MCF 10A (cell line): ENCODE results near the gene HS2ST1. TPM values are rescaled to one million over a fixed set of nuclear protein-coding genes. Genes with fewer than 3 reads are reported as not detected.

Experiments
- BruUV-seq: library from RNA; stranded (reverse); fragments of 400-500 nt; replicated peaks from 2 replicates; lab custom pipeline; 2021; lab: Mats Ljungman, UMichigan
- CTCF ChIA-PET: fragments of 300-600 bp; sonication (Branson Sonifier 250); formaldehyde crosslinking; extraction: SDS; loops from one replicate; lab custom pipeline; 2021; ENCODE audit warnings: antibody characterized with exemption, inconsistent platforms; lab: Yijun Ruan, JAX
- POLR2A ChIA-PET: fragments of 300-600, 350-650 bp; sonication (Branson Sonifier 250); formaldehyde crosslinking; extraction: SDS; loops from one replicate; lab custom pipeline; 2020; ENCODE audit warnings: antibody characterized with exemption, inconsistent platforms; lab: Yijun Ruan, JAX
- DNase-seq: peaks from one replicate; pipeline ENCODE4 v3.0.0-alpha.2; 2018; ENCODE audit not compliant: unreplicated experiment
- H3K27ac Mint-ChIP-seq: one replicate; pipeline ENCODE4 v1.8.0; 2022; ENCODE audit warnings: mild to moderate bottlenecking, low read depth, mixed read lengths; ENCODE audit not compliant: unreplicated experiment
- H3K27me3 Mint-ChIP-seq: one replicate; pipeline ENCODE4 v1.8.0; 2022; ENCODE audit warnings: mixed read lengths; ENCODE audit not compliant: insufficient read depth, unreplicated experiment
- H3K36me3 Mint-ChIP-seq: one replicate; pipeline ENCODE4 v1.8.0; 2022; ENCODE audit warnings: mild to moderate bottlenecking, moderate library complexity, mixed read lengths; ENCODE audit not compliant: insufficient read depth, unreplicated experiment
- H3K4me1 Mint-ChIP-seq: one replicate; pipeline ENCODE4 v1.8.0; 2022; ENCODE audit warnings: mixed read lengths; ENCODE audit not compliant: insufficient read depth, unreplicated experiment
- H3K4me3 Mint-ChIP-seq: one replicate; pipeline ENCODE4 v1.8.0; 2022; ENCODE audit warnings: mild to moderate bottlenecking, moderate library complexity, mixed read lengths; ENCODE audit not compliant: unreplicated experiment
- H3K9me3 Mint-ChIP-seq: one replicate; pipeline ENCODE4 v1.8.0; 2022; ENCODE audit warnings: mixed read lengths; ENCODE audit not compliant: unreplicated experiment
- intact Hi-C: fragments of 100-400 bp; cut with micrococcal nuclease; formaldehyde crosslinking; loops from 2 replicates; pipeline ENCODE4 v1.14.1; 2022
- total RNA-seq: library from RNA; stranded (reverse); gene quantifications from 2 replicates; pipeline ENCODE4 v1.2.3, GENCODE V29; 2022
- TF ChIP-seq, protein P1 (sequence below): fragments of 200-600 bp; IDR thresholded peaks from one replicate; pipeline ENCODE4 v1.8.0; 2022; ENCODE audit warnings: antibody characterized with exemption, mild to moderate bottlenecking; ENCODE audit not compliant: unreplicated experiment

The HS2ST1 gene
- total RNA-seq, 1 experiment from 2014 or later, result 20.4 TPM

DNA sequence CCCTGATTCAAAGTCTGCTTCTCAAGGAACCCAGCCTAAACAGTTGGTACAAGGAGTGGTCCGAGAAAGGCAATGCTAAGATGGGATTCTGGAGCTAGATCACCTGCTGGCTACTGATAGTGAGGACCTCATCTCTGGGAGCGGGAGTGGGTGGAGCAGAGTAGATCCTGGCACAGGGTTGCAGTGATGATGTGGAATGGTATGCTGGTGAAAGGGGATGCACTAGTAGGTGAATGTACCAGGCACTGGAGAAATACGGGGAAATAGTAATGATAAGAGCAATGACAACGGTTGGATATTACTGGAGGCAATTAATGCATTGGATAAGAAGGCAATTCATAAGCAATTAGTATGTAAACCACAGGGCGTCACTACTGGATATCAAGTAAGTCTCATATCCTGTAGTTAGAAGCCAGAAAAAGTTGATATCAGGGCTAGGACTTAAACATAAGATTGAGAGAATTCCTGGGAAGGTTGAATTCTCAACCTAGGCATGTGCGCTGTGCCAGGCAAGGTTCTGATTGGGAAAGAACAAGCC is 245.0 kb downstream of the HS2ST1 start:
- no TSS peak for BruUV-seq
- no peaks in the 10 kb centered on the region for H3K9me3 Mint-ChIP-seq
- no peaks in the 10 kb centered on the region for H3K36me3 Mint-ChIP-seq
- CTCF ChIA-PET, result interaction anchor here (0.6 kb wide), 1 partner anchor 58 kb away, joined by 3 read pairs; no protein-coding TSS in a partner anchor
- H3K27ac Mint-ChIP-seq, result no peak overlapping the region
- no peak for DNase-seq
- TF ChIP-seq, protein P1, sequence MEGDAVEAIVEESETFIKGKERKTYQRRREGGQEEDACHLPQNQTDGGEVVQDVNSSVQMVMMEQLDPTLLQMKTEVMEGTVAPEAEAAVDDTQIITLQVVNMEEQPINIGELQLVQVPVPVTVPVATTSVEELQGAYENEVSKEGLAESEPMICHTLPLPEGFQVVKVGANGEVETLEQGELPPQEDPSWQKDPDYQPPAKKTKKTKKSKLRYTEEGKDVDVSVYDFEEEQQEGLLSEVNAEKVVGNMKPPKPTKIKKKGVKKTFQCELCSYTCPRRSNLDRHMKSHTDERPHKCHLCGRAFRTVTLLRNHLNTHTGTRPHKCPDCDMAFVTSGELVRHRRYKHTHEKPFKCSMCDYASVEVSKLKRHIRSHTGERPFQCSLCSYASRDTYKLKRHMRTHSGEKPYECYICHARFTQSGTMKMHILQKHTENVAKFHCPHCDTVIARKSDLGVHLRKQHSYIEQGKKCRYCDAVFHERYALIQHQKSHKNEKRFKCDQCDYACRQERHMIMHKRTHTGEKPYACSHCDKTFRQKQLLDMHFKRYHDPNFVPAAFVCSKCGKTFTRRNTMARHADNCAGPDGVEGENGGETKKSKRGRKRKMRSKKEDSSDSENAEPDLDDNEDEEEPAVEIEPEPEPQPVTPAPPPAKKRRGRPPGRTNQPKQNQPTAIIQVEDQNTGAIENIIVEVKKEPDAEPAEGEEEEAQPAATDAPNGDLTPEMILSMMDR, result no peak
- no peak overlapping the region for H3K4me3 Mint-ChIP-seq
- POLR2A ChIA-PET, result interaction anchor here (0.6 kb wide), 1 partner anchor 9 kb away, joined by 3 read pairs; no protein-coding TSS in a partner anchor
- no peaks in the 10 kb centered on the region for H3K27me3 Mint-ChIP-seq
- no peaks in the 10 kb centered on the region for H3K4me1 Mint-ChIP-seq
- intact Hi-C loops, result no loop called here

Other genes starting within 250 kb of the HS2ST1 start
- gene SH3GLB1, start 210.1 kb upstream of the HS2ST1 start, total RNA-seq, result 108 and 123 TPM in 2 replicates
- 227 TPM in 2 replicates for gene SELENOF, start 509 bp upstream of the HS2ST1 start, total RNA-seq